ENCODE results near the gene FAM83C.
A peak's percentile ranks its signal among the peaks of the same experiment; 100 is the strongest.

FAM83C gene

GRCh38 chr20:35298264-35298663, 6.0 kb upstream of the FAM83C start:
- no peak for DNase-seq (ENCODE audit: low spot score)

- DNase-seq (ENCODE audit: low spot score) = no peak
Measured at GRCh38 chr20:35297740-35298139, 5.5 kb upstream of the FAM83C start.

GRCh38 chr20:35297155-35297554, 4.9 kb upstream of the FAM83C start:
- DNase-seq (ENCODE audit: low spot score) = no peak

DNA sequence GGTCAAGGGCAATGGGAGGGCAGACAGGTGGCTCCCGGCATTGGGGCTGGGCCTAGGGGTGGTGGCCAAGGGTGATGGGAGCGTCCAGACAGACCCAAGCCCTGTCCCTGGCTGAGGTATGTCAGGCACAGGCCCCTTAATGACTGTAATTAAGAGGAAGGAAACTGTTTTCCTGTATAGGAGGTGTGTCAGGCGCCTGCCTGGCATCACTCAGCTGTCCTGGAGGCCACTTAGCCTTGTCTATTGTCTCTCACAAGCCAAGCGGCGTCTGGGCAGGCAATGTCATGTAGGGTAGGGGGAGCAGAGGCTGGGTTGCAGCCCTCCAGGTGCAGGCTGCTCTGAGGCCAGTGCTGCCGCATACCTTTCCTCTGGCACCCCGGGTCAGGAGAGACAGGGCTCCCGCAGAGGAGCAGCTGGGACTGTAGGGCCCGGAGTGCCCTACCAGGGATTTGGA, 3.9 kb upstream of the FAM83C start:
- no peak for DNase-seq (ENCODE audit: low spot score)

GRCh38 chr20:35295674-35296073, 3.4 kb upstream of the FAM83C start:
- DNase-seq (ENCODE audit: low spot score) = no peak

GRCh38 chr20:35295058-35295457, 2.8 kb upstream of the FAM83C start:
- no peak for DNase-seq (ENCODE audit: low spot score)

GRCh38 chr20:35294293-35294685, 2.1 kb upstream of the FAM83C start:
- no peak for DNase-seq (ENCODE audit: low spot score)

- no peak for DNase-seq (ENCODE audit: low spot score)
Measured at GRCh38 chr20:35293303-35294292, 1.4 kb upstream of the FAM83C start.

GRCh38 chr20:35292504-35293285, 470 bp upstream of the FAM83C start:
- DNase-seq (ENCODE audit: low spot score) = no peak

- DNase-seq (ENCODE audit: low spot score) = no peak
Measured at GRCh38 chr20:35290887-35291417, 1.3 kb downstream of the FAM83C start.

GRCh38 chr20:35290186-35290886, 1.9 kb downstream of the FAM83C start:
- DNase-seq (ENCODE audit: low spot score) = no peak

GRCh38 chr20:35288325-35289060, 3.7 kb downstream of the FAM83C start:
- DNase-seq (ENCODE audit: low spot score) = no peak

DNA sequence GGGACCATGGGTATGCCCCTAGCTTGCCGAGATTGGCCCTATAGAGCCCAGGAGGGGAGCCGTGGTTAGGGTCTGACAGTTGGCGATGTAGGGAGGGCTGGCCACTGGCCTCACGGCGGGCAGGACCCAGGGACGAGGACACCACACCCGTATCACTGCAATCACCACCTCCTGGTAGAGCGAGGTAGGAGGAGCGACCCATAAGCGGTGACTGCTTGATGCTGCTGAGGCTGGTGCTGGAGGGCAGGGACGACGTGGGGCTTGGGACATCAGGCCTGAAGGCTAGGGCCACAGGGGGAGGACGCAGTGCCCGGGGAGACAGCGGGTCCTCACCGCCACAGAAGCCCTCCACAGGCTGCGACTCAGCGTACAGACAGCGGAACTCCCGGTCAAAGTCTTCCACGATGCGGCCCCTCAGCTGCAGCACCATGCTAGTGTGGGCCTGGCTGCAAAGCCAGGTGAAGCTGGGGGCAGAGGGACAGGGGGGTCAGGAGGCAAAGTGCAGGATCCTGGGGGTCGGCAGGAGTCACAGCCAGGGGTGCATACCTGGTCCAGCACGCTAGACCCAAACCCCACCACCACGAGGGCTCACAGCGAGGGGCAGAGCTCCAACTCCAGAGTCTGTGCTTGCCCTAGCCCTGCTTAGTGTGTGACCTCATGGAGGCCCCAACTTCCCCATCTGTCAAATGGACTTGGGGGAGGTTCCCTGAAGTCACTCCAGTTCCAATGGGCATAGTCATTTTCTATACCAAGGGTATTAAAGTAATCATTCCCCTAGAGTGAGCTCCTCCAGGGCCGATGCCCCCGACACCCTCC, 4.5 kb downstream of the FAM83C start:
- no peak for DNase-seq (ENCODE audit: low spot score)

- no peak for DNase-seq (ENCODE audit: low spot score)
Measured at GRCh38 chr20:35286899-35287508, 5.2 kb downstream of the FAM83C start.

DNA sequence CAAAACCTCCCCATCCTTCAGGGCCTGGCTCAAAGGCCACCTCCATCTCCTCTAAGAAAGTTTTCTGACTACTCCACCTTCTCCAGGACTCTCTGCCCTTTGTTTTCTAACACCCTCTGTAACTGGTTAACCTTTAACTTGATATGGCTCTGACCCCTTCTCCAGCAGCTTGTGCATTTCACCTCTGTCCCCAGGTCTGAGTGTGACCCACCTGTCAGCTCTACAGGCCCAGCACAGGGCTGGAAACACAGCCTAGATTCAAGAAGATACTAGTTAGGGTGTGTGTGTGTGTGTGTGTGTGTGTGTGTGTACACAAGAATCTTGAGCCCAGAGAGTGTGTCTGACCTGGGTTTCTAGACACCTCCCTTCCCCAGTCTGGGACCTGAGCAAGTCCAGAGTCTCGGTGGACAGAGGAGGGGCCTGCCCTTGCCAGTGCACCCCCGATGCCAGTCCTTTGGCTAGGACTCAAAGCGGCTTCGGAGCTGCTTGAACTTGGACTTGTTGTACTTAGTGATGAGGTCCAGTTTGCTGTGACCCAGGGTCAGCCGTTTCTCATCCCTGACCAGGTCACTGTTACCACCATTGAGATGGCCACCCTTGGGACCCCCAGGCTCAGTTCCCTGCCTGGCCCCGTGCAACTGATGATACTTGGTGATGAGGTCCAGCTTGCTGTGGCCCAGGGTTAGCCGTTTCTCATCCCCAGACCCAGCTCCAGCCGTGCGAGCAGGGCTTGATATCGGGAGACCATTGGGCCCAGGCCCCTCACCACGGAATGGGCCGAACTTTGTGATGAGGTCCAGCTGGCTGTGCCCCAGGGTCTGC, 5.9 kb downstream of the FAM83C start:
- DNase-seq (ENCODE audit: low spot score) = no peak

GRCh38 chr20:35285806-35286076, 6.5 kb downstream of the FAM83C start:
- DNase-seq (ENCODE audit: low spot score) = no peak

GRCh38 chr20:35284992-35285805, 7.0 kb downstream of the FAM83C start:
- no peak for DNase-seq (ENCODE audit: low spot score)

DNA sequence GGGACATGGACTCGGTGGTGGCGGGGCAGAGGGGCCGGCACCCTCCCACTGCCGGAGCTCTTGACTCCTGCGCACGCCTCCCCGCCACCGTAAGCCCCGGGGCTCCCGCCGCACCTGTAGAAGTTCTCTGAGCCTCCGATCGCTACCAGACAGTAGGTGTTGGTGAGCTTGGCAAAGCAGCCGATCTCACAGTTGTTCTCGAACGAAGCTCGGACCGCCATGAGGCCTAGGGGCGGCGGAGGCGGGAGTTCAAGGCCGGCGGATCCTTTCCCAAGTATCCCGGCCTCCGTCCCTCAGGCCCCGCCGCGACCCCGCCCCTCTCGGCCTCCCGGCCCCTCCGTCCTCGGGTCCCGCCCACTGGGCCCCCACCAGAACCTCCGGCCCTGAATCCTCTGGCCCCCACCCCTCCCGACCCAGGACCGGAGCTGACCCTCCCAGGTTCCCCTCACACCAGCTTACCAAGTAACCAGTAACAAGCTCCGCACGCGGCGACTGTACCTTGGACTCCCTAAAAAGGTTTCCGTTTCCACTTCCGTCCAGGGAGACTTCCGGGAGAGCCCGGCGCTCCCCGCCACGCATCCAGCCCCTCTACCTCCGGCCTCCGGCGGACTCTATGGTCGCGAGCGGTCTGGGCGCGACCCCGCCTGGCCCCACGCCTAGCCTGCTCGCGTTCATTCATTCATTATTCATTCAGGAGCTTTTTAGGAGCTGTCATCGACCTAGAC, 7.8 kb downstream of the FAM83C start, which contains the start of gene EIF6:
TSS of gene EIF6 (minus strand) at position 506 of the 725 bp plus-strand sequence. CDS start at position 221, 285 bp downstream.
- peak; percentile 94 for DNase-seq (ENCODE audit: low spot score)
